GM18870 (cell line): ENCODE results near the gene GPR12.

Source experiments
- ATAC-seq: cut with Tn5 transposase; IDR thresholded peaks from one replicate; pipeline ENCODE4 v1.9.1; 2021; ENCODE audit warnings: moderate library complexity; ENCODE audit not compliant: unreplicated experiment

The GPR12 gene

GRCh38 chr13:26759907-26760831, at the start of gene GPR12:
TSS of gene GPR12 (minus strand) at chr13:26760786. CDS start at chr13:26759827, 959 bp downstream.
- ATAC-seq: no peak

GRCh38 chr13:26810095-26810494, 49.5 kb upstream of the GPR12 start:
- no peak for ATAC-seq

GRCh38 chr13:26806891-26807290, 46.3 kb upstream of the GPR12 start:
- ATAC-seq: no peak

- ATAC-seq: no peak
These were observed 27.4 kb upstream of the GPR12 start for GRCh38 chr13:26787961-26788360.

- no peak for ATAC-seq
These were observed 26.2 kb upstream of the GPR12 start for GRCh38 chr13:26786651-26787295.

GRCh38 chr13:26785838-26786630, 25.4 kb upstream of the GPR12 start:
- ATAC-seq: no peak

- ATAC-seq: no peak
These were observed 24.4 kb upstream of the GPR12 start for GRCh38 chr13:26784704-26785639.

- ATAC-seq: no peak
These were observed 19.8 kb upstream of the GPR12 start for GRCh38 chr13:26780411-26780810.

GRCh38 chr13:26779321-26779720, 18.7 kb upstream of the GPR12 start:
- ATAC-seq: no peak

GRCh38 chr13:26772531-26772930, 11.9 kb upstream of the GPR12 start:
- ATAC-seq: no peak

GRCh38 chr13:26771796-26772195, 11.2 kb upstream of the GPR12 start:
- ATAC-seq: no peak

- ATAC-seq: no peak
These were observed 2.3 kb upstream of the GPR12 start for GRCh38 chr13:26762745-26763345.

GRCh38 chr13:26760832-26761582, 421 bp upstream of the GPR12 start:
- ATAC-seq: no peak

- ATAC-seq: no peak
These were observed 1.2 kb downstream of the GPR12 start for GRCh38 chr13:26759249-26759906.

- ATAC-seq: no peak
These were observed 2.0 kb downstream of the GPR12 start for GRCh38 chr13:26758496-26759157.

GRCh38 chr13:26756961-26757360, 3.6 kb downstream of the GPR12 start:
- no peak for ATAC-seq

GRCh38 chr13:26752671-26753070, 7.9 kb downstream of the GPR12 start:
- ATAC-seq: no peak

- no peak for ATAC-seq
These were observed 10.7 kb downstream of the GPR12 start for GRCh38 chr13:26749905-26750304.
